H54 (cell line): ENCODE measurements around the gene ANKRD34C.

ENCODE experiments used
- DNase-seq: peaks from one replicate; pipeline ENCODE4 v3.0.0; 2011; ENCODE audit warnings: low spot score, mixed read lengths; ENCODE audit not compliant: insufficient read length
- FAIRE-seq: peaks from 3 replicates; lab custom pipeline; 2011; peaks lifted over from hg19 to GRCh38; lab: Jason Lieb, UNC
- POLR2A ChIP-seq: IDR thresholded peaks from 2 replicates; pipeline ENCODE4 v1.6.1; 2011; ENCODE audit warnings: low read depth, mild to moderate bottlenecking, low read length

The ANKRD34C gene

GRCh38 chr15:79321876-79322275, 39.4 kb downstream of the ANKRD34C start:
- no peak for FAIRE-seq
- TF ChIP-seq POLR2A: no peak
- no peak for DNase-seq

- no peak for TF ChIP-seq POLR2A
- no peak for FAIRE-seq
Observed at GRCh38 chr15:79322306-79322705, 39.8 kb downstream of the ANKRD34C start.

GRCh38 chr15:79322945-79323344, 40.4 kb downstream of the ANKRD34C start:
- FAIRE-seq (no peak), DNase-seq (no peak)
- no peak for TF ChIP-seq POLR2A

More at GRCh38 chr15:79322306-79322705, 39.8 kb downstream of the ANKRD34C start:
- DNase-seq: no peak

GRCh38 chr15:79329171-79329611, 46.7 kb downstream of the ANKRD34C start:
- no peak for DNase-seq

More at GRCh38 chr15:79329171-79329611, 46.7 kb downstream of the ANKRD34C start:
- peak; percentile 52 for FAIRE-seq
- no peak for TF ChIP-seq POLR2A
